SU-DHL-6 (cell line): ENCODE data around the gene PLEKHD1.

ENCODE experiments used
- H2AFZ ChIP-seq: fragments of 200-600 bp; sonication (generic); 2 replicates; pipeline ENCODE4 v1.6.1; 2014; ENCODE audit warnings: low read depth, mild to moderate bottlenecking, moderate library complexity, mixed read lengths, antibody characterized with exemption, low read length; ENCODE audit not compliant: severe bottlenecking
- H3F3A ChIP-seq: fragments of 200-600 bp; shearing (Covaris generic); 2 replicates; pipeline ENCODE4 v1.6.0; 2016; ENCODE audit warnings: antibody characterized with exemption, mild to moderate bottlenecking; ENCODE audit not compliant: insufficient read depth
- H3K27ac ChIP-seq: fragments of 200-600 bp; sonication (generic); 2 replicates; pipeline ENCODE4 v1.5.1; 2016; ENCODE audit warnings: low read depth, mild to moderate bottlenecking, low read length, moderate library complexity, mixed read lengths
- H3K27me3 ChIP-seq: fragments of 200-600 bp; sonication (generic), shearing (Covaris generic); 2 replicates; pipeline ENCODE4 v1.6.0; 2014; ENCODE audit warnings: mild to moderate bottlenecking, low read length
- H3K36me3 ChIP-seq: fragments of 200-600 bp; sonication (generic); 2 replicates; pipeline ENCODE4 v1.6.1; 2014; ENCODE audit warnings: mild to moderate bottlenecking, low read length, mixed read lengths
- H3K4me2 ChIP-seq: fragments of 300-600, 200-600 bp; shearing (Covaris generic), sonication (generic); 2 replicates; pipeline ENCODE4 v1.6.0; 2014; ENCODE audit warnings: low read length, low read depth, mild to moderate bottlenecking; ENCODE audit not compliant: poor library complexity, severe bottlenecking
- H3K4me3 ChIP-seq: fragments of 200-600 bp; sonication (generic); 2 replicates; pipeline ENCODE4 v1.5.1; 2014; ENCODE audit warnings: antibody characterized with exemption, low read length, mild to moderate bottlenecking, mixed read lengths; ENCODE audit not compliant: insufficient read depth, poor library complexity, severe bottlenecking
- H3K79me2 ChIP-seq: fragments of 200-600 bp; sonication (generic); 2 replicates; pipeline ENCODE4 v1.6.1; 2014; ENCODE audit warnings: mild to moderate bottlenecking, low read length, moderate library complexity; ENCODE audit not compliant: insufficient read depth
- H3K9ac ChIP-seq: fragments of 200-600 bp; sonication (generic); 2 replicates; pipeline ENCODE4 v1.7.0; 2014; ENCODE audit warnings: mild to moderate bottlenecking, low read length
- H3K9me2 ChIP-seq: fragments of 200-600 bp; sonication (generic); replicated peaks from 2 replicates; pipeline ENCODE4 v1.6.1; 2014; ENCODE audit warnings: low read length; ENCODE audit not compliant: insufficient read depth
- H3K9me3 ChIP-seq: fragments of 200-600 bp; sonication (generic); 2 replicates; pipeline ENCODE4 v1.6.1; 2014; ENCODE audit warnings: low read length, mixed read lengths; ENCODE audit not compliant: insufficient read depth
- H4K20me1 ChIP-seq: fragments of 200-600 bp; sonication (generic); 2 replicates; pipeline ENCODE4 v1.6.1; 2014; ENCODE audit warnings: low read depth, mild to moderate bottlenecking, antibody characterized with exemption, low read length, moderate library complexity, mixed read lengths
- CTCF ChIP-seq: fragments of 200-600 bp; sonication (generic); IDR thresholded peaks from one replicate; pipeline ENCODE4 v1.5.1; 2017; ENCODE audit warnings: antibody characterized with exemption, mild to moderate bottlenecking, low read length, moderate library complexity; ENCODE audit not compliant: insufficient read depth, poor library complexity, severe bottlenecking
- EZH2phosphoT487 ChIP-seq: fragments of 200-600 bp; sonication (generic), shearing (Covaris generic); conservative IDR thresholded peaks from 2 replicates; pipeline ENCODE4 v1.6.1; 2018; ENCODE audit warnings: mild to moderate bottlenecking, antibody characterized with exemption, low read length, moderate library complexity, mixed read lengths

Gene PLEKHD1

GRCh38 chr14:69506241-69506595, 21.7 kb downstream of the PLEKHD1 start:
- TF ChIP-seq CTCF = no peak
- TF ChIP-seq EZH2phosphoT487 = no peak
- Histone ChIP-seq H3K27me3 (no peaks in the 10 kb centered on the region), H3K9me3 (no peaks in the 10 kb centered on the region), H3K9ac (no peak overlapping the region), H3K9me2 (no peaks in the 10 kb centered on the region), H3F3A (no peaks in the 10 kb centered on the region), H2AFZ (no peak overlapping the region), H3K4me3 (no peak overlapping the region), H3K36me3 (no peaks in the 10 kb centered on the region), H3K4me2 (no peak overlapping the region), H3K27ac (no peak overlapping the region), H3K79me2 (no peaks in the 10 kb centered on the region), H4K20me1 (no peaks in the 10 kb centered on the region)

GRCh38 chr14:69518289-69519101, 34.0 kb downstream of the PLEKHD1 start:
- TF ChIP-seq EZH2phosphoT487 = no peak
- no peak for TF ChIP-seq CTCF
- no peaks in the 10 kb centered on the region for H3K79me2 ChIP-seq
- no peaks in the 10 kb centered on the region for H3K9me3 ChIP-seq
- no peaks in the 10 kb centered on the region for H3K36me3 ChIP-seq
- H3K9me2 ChIP-seq = no peaks in the 10 kb centered on the region
- H3K4me2 ChIP-seq = no peak overlapping the region
- no peaks in the 10 kb centered on the region for H3F3A ChIP-seq
- H3K27me3 ChIP-seq = no peaks in the 10 kb centered on the region
- no peaks in the 10 kb centered on the region for H4K20me1 ChIP-seq
- no peak overlapping the region for H2AFZ ChIP-seq
- H3K4me3 ChIP-seq = no peak overlapping the region
- H3K27ac ChIP-seq = no peak overlapping the region
- H3K9ac ChIP-seq = no peak overlapping the region

GRCh38 chr14:69519204-69520100, 34.9 kb downstream of the PLEKHD1 start:
- Histone ChIP-seq H2AFZ (no peak overlapping the region), H3F3A (no peaks in the 10 kb centered on the region), H3K9me2 (no peaks in the 10 kb centered on the region), H3K36me3 (no peaks in the 10 kb centered on the region), H4K20me1 (no peaks in the 10 kb centered on the region), H3K79me2 (no peaks in the 10 kb centered on the region), H3K9me3 (no peaks in the 10 kb centered on the region), H3K4me2 (no peak overlapping the region), H3K9ac (no peak overlapping the region), H3K27ac (no peak overlapping the region), H3K4me3 (no peak overlapping the region), H3K27me3 (no peaks in the 10 kb centered on the region)
- no peak for TF ChIP-seq CTCF
- no peak for TF ChIP-seq EZH2phosphoT487
